Body of pancreas (tissue), 4 donors: Measurements from ENCODE around the gene NLRP1.

Source experiments
- CTCF ChIP-seq, 7 experiments: fragments of 450-650 bp in 4 of 7; fragments of 200-600 bp in 3 of 7; sonication (generic) in 3 of 7; IDR thresholded peaks; one replicate each; pipeline ENCODE4 v1.5.1; 2016 to 2019; ENCODE audit warnings: antibody characterized with exemption in 7 of 7
- POLR2A ChIP-seq, 3 donors: fragments of 450-650 bp; IDR thresholded peaks; one replicate each; pipeline ENCODE4 v1.6.1; 2016; ENCODE audit warnings: antibody characterized with exemption in 3 of 3, mild to moderate bottlenecking in 2 of 3

DNA sequence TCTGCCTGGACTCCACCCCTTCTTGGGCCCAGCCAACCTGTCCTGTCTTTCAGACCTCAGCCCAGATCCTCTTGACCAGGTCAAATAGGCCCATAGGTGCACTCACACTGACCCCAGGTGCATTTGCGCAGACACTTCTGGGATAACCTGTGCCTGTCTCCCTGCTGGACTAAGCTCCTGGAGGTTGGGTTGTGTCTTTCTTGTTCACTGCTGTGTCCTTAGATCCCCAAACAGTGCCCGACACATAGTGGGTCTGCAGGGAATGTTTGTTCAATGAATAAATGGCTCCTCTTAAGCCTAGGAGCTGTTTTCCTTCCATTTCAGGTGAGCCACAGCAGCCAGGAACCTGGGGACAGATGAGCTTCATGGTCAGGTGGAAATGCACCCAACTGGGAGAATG lies 48.9 kb downstream of the NLRP1 start:
- TF ChIP-seq CTCF (IDR thresholded peaks at IDR 0.05) (no peak), POLR2A (IDR thresholded peaks at IDR 0.05) (no peak)
